ENCODE measurements around the gene GRIN2A. TPM values are rescaled to one million over a fixed set of nuclear protein-coding genes. Genes with fewer than 3 reads are reported as not detected.

Gene GRIN2A
- polyA plus RNA-seq, 1 experiment = not detected

DNA sequence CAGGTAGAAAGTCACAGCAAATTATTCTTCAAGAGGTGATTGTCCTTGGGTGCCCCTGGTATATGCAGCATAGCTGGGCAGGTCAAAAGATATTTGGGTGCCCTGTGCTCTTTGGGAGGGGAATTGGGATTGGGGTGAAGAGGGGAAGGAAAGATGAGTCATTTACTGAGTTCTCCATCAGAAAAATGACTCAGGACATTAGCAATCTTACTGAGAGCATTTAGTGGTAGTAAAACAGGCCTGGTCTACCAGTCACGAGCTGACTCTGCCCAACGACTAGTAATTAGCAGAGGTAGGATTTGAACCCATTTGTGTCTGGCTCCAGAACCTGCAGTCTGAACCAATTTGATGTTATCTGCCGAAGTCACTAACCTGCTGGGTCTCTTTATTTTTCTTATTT is 6.0 kb upstream of the GRIN2A start:
- TF ChIP-seq, protein P1, sequence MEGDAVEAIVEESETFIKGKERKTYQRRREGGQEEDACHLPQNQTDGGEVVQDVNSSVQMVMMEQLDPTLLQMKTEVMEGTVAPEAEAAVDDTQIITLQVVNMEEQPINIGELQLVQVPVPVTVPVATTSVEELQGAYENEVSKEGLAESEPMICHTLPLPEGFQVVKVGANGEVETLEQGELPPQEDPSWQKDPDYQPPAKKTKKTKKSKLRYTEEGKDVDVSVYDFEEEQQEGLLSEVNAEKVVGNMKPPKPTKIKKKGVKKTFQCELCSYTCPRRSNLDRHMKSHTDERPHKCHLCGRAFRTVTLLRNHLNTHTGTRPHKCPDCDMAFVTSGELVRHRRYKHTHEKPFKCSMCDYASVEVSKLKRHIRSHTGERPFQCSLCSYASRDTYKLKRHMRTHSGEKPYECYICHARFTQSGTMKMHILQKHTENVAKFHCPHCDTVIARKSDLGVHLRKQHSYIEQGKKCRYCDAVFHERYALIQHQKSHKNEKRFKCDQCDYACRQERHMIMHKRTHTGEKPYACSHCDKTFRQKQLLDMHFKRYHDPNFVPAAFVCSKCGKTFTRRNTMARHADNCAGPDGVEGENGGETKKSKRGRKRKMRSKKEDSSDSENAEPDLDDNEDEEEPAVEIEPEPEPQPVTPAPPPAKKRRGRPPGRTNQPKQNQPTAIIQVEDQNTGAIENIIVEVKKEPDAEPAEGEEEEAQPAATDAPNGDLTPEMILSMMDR (IDR thresholded peaks at IDR 0.05; ENCODE audit: insufficient read depth, low read depth, low read length) = no peak
- CTCF ChIA-PET = no interaction called here
- no peak for DNase-seq (ENCODE audit: low read depth)
- POLR2A ChIA-PET = no interaction called here
- Histone ChIP-seq H3K27me3 (ENCODE audit: control insufficient read depth, insufficient read depth, low read length) (peaks cover 5% of the 10 kb centered on the region), H3K36me3 (ENCODE audit: control insufficient read depth, insufficient read depth, low read length) (no peaks in the 10 kb centered on the region), H3K4me3 (ENCODE audit: low read depth, low read length) (no peak overlapping the region)

DNA sequence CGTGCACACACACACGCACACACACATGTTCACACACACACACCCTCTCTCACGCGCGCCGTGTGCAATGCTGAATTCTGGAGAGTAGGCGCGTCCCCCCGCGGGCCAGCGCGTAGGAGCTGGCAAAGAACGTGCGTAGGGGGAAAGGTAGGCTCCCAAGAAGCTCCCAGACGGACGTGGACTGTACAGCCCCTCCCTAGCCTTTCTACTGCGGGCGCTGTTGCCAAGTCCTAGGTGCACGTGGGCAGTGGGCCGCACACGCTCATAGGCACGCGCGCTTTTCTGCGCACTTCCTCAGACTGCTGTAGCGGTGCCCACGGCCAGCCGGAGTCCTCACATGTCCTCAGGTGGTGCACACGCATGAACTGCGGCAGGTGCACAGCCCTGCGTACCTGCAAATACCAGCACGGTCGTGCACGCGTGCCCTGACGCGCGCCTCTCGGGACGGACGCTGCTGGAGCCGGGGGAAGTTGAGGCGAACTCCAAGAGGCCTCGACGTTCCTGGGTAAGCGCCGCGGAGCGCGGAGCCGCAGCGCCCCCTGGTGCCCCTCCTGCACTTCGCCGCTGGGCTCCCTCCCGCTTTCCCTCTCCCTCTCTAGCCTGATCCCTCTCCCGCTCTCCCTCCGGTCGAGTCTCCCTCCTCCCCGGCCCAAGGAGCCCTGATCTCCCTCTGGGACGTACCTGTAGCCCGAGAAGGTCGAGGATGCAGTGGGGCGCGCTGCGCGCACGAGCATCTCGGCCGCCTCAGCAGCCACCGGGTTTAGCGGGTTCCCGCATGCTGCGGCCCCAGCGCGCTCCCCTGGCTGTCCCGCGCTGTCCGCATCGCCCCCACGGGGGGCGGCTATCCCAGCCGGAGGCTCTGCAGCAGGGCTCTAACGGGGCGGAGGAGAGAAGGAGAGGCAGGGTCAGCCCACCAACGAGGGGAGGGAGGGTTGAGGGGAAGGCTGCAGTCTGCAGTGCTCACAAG is 749 bp downstream of the GRIN2A start:
- TF ChIP-seq, protein P1 (IDR thresholded peaks at IDR 0.05; ENCODE audit: insufficient read depth, low read depth, low read length) = peak; percentile 94
- ChIA-PET POLR2A (no interaction called here), CTCF (interaction anchor here (0.5 to 2.9 kb wide), 16 partner anchors 9 to 1598 kb away, joined by 3 to 17 read pairs (median 3); no protein-coding TSS in a partner anchor)
- DNase-seq (ENCODE audit: low read depth) = no peak
- H3K36me3 ChIP-seq (ENCODE audit: control insufficient read depth, insufficient read depth, low read length) = no peaks in the 10 kb centered on the region
- H3K27me3 ChIP-seq (ENCODE audit: control insufficient read depth, insufficient read depth, low read length) = peaks cover 22% of the 10 kb centered on the region
- H3K4me3 ChIP-seq (ENCODE audit: low read depth, low read length) = no peak overlapping the region

DNA sequence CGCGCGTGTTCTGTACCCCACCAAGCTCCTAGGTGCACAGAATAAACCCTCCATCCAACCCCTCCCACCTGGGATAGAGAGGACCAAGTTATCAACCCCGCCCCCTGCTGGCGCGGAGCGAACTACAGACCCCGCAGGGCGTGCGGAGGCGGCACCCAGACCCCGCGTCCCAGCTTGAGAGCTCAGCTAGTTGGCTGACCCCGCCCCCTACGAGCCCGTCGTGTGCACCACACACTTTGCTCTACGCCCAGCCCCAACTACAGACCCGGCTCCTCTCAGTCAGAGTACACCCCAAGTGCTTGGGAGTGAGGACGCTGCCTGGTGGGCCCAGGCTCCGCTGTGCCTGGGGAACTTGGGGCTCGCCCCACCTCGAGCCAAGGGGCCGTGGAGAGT is 1.5 kb downstream of the GRIN2A start:
- no peak for DNase-seq (ENCODE audit: low read depth)
- peaks cover 22% of the 10 kb centered on the region for H3K27me3 ChIP-seq (ENCODE audit: control insufficient read depth, insufficient read depth, low read length)
- ChIA-PET CTCF (interaction anchor here (0.5 to 2.9 kb wide), 12 partner anchors 10 to 1042 kb away, joined by 3 to 17 read pairs (median 3); no protein-coding TSS in a partner anchor), POLR2A (no interaction called here)
- TF ChIP-seq, protein P1 (IDR thresholded peaks at IDR 0.05; ENCODE audit: insufficient read depth, low read depth, low read length) = peak; percentile 48
- no peak overlapping the region for H3K4me3 ChIP-seq (ENCODE audit: low read depth, low read length)
- no peaks in the 10 kb centered on the region for H3K36me3 ChIP-seq (ENCODE audit: control insufficient read depth, insufficient read depth, low read length)

DNA sequence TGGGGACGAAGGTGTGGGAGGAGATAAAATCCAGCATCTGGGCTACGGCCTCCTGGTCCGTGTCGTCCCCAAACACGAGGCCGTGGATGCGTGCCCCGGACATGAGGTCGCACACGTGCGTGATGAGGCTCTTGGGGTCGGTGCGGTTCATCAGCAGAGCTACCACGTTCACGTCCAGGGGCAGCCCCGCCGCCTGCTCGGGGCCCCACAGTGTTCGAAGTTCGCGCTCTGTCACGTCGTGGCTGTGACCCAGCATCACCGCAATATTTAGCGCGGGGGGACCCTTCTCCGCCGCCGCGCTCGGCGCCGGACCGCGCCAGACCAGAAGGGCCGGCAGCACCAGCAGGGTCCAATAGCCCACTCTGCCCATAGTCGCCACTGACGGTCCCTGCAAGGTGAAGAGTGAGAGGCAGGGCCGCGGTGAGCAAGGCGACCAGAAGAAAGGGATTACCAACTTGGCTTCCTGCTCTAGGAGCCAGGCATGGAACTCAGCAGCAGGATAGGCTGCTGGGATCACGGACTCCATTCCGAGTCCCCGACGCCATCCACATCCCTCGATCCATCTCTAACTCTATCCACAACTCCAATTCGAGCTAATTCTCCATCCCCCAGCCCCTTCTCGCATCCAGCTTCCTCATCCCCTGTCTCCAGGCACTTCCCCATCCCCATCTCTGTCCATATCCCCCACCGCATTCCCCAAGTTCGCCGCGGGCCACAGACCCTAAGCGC is 2.0 kb downstream of the GRIN2A start:
- H3K4me3 ChIP-seq (ENCODE audit: low read depth, low read length) = no peak overlapping the region
- no peaks in the 10 kb centered on the region for H3K36me3 ChIP-seq (ENCODE audit: control insufficient read depth, insufficient read depth, low read length)
- POLR2A ChIA-PET = no interaction called here
- TF ChIP-seq, protein P1 (IDR thresholded peaks at IDR 0.05; ENCODE audit: insufficient read depth, low read depth, low read length) = no peak
- peaks cover 22% of the 10 kb centered on the region for H3K27me3 ChIP-seq (ENCODE audit: control insufficient read depth, insufficient read depth, low read length)
- CTCF ChIA-PET = interaction anchor here (0.5 to 2.9 kb wide), 9 partner anchors 10 to 1019 kb away, joined by 3 to 17 read pairs (median 3); no protein-coding TSS in a partner anchor
- DNase-seq (ENCODE audit: low read depth) = no peak

DNA sequence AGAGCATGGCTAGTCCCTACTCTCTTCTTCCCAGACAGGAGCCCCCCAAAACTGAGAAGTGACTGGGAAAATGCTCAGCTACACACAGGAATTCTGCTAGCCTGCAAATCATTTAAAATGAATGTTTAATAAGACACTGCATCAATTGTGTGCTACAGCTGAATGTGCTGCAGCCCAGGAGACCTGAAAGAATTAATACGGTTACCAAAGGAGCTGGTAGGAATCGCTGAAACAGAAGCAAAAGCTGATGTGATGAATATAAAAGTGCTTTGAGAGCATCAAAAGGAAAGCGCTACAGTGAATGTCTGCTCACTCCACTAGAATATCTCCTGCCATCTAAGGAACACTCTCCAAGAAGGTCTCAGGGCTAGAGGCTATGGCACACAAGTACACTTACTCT is 3.7 kb downstream of the GRIN2A start:
- POLR2A ChIA-PET = no interaction called here
- Histone ChIP-seq H3K36me3 (ENCODE audit: control insufficient read depth, insufficient read depth, low read length) (no peaks in the 10 kb centered on the region), H3K27me3 (ENCODE audit: control insufficient read depth, insufficient read depth, low read length) (peaks cover 16% of the 10 kb centered on the region), H3K4me3 (ENCODE audit: low read depth, low read length) (no peak overlapping the region)
- no peak for DNase-seq (ENCODE audit: low read depth)
- TF ChIP-seq, protein P1 (IDR thresholded peaks at IDR 0.05; ENCODE audit: insufficient read depth, low read depth, low read length) = no peak
- CTCF ChIA-PET = interaction anchor here (0.6 to 1.7 kb wide), 4 partner anchors 529 to 1039 kb away, joined by 3 to 6 read pairs (median 4); no protein-coding TSS in a partner anchor
